ENCODE results near the gene PALD1.

GRCh38 chr10:70432561-70433263, 45.9 kb upstream of the PALD1 start:
- no peak for TF ChIP-seq CTCF (conservative IDR thresholded peaks at IDR 0.05 in 1 of 2, IDR thresholded peaks at IDR 0.05 in 1 of 2; ENCODE audit: low read depth in 1 of 2, low read length in 2 of 2)
- no peak for TF ChIP-seq EZH2 (IDR thresholded peaks at IDR 0.05; ENCODE audit: low read length, missing control alignments)

Measured in fibroblast of lung (primary cell).